Measurements from ENCODE around the gene CDH23.

- TF ChIP-seq CTCF (IDR thresholded peaks at IDR 0.05) = no peak
- no peak for TF ChIP-seq EZH2 (IDR thresholded peaks at IDR 0.05; ENCODE audit: borderline replicate concordance, insufficient read depth, low read depth, low read length, poor library complexity, severe bottlenecking)
These were observed 459.9 kb downstream of the CDH23 start for GRCh38 chr10:71856619-71857018.
